Measurements from ENCODE around the gene ADAMTS2. TPM values are rescaled to one million over a fixed set of nuclear protein-coding genes. Genes with fewer than 3 reads are reported as not detected.

ADAMTS2 gene
- polyA plus RNA-seq, 3 donors = 0.74 to 2.3 TPM; not detected in 1

GRCh38 chr5:179374506-179375235, 29.4 kb upstream of the ADAMTS2 start:
- H3K27me3 ChIP-seq (ENCODE audit: control insufficient read depth in 2 of 2, insufficient read depth in 2 of 2, low read length in 2 of 2) = no peaks in the 10 kb centered on the region
- H4K20me1 ChIP-seq (ENCODE audit: insufficient read depth, low read length) = no peaks in the 10 kb centered on the region
- H3K4me3 ChIP-seq (replicated peaks in 1 of 3; ENCODE audit: low read depth in 2 of 3, low read length in 3 of 3) = no peak overlapping the region
- no peak for DNase-seq
- Mint-ChIP-seq H3K36me3 (no peaks in the 10 kb centered on the region), H3K27ac (peak overlapping the region in 1 of 7 donors; percentile 18), H3K4me3 (no peak overlapping the region), H3K4me1 (no peaks in the 10 kb centered on the region), H3K9me3 (peaks cover 0 to 5% (median 0%) of the 10 kb centered on the region in 7 donors), H3K27me3 (ENCODE audit: low read depth in 3 of 3) (peaks cover 0 to 11% (median 6%) of the 10 kb centered on the region in 3 donors)
- intact Hi-C loops (cut with micrococcal nuclease) = no loop called here
- H3K9ac ChIP-seq (ENCODE audit: insufficient read depth, low read length, poor library complexity, severe bottlenecking) = no peak overlapping the region
- TF ChIP-seq CTCF (IDR thresholded peaks at IDR 0.05) = no peak
- H3K4me1 ChIP-seq (ENCODE audit: control insufficient read depth in 1 of 2, insufficient read depth in 2 of 2, low read length in 2 of 2) = no peaks in the 10 kb centered on the region
- H3K9me3 ChIP-seq (replicated peaks in 1 of 2; ENCODE audit: control insufficient read depth in 1 of 2, insufficient read depth in 1 of 2, low read length in 2 of 2) = no peaks in the 10 kb centered on the region
- H2AFZ ChIP-seq (ENCODE audit: insufficient read depth, low read depth, low read length, poor library complexity, severe bottlenecking) = no peak overlapping the region
- H3K27ac ChIP-seq (ENCODE audit: low read depth in 1 of 2, low read length in 2 of 2) = no peak overlapping the region
- WGBS (ENCODE audit: insufficient coverage) = 93% methylated on average over 31 of the region's 31 CpGs
- no peaks in the 10 kb centered on the region for H3K79me2 ChIP-seq (ENCODE audit: insufficient read depth, low read length)
- no peak overlapping the region for H3K4me2 ChIP-seq (replicated peaks; ENCODE audit: extremely low read depth, low read length, poor library complexity, severe bottlenecking)
- no peaks in the 10 kb centered on the region for H3K36me3 ChIP-seq (replicated peaks in 1 of 2; ENCODE audit: control insufficient read depth in 1 of 2, insufficient read depth in 2 of 2, low read length in 2 of 2)

- intact Hi-C loops (cut with micrococcal nuclease) = no loop called here
- no peaks in the 10 kb centered on the region for H3K4me1 Mint-ChIP-seq
- DNase-seq = no peak
- Histone ChIP-seq H3K9ac (ENCODE audit: insufficient read depth, low read length, poor library complexity, severe bottlenecking) (no peak overlapping the region), H3K4me2 (replicated peaks; ENCODE audit: extremely low read depth, low read length, poor library complexity, severe bottlenecking) (no peak overlapping the region), H3K27me3 (ENCODE audit: control insufficient read depth in 2 of 2, insufficient read depth in 2 of 2, low read length in 2 of 2) (no peaks in the 10 kb centered on the region), H3K9me3 (replicated peaks in 1 of 2; ENCODE audit: control insufficient read depth in 1 of 2, insufficient read depth in 1 of 2, low read length in 2 of 2) (no peaks in the 10 kb centered on the region), H3K79me2 (ENCODE audit: insufficient read depth, low read length) (no peaks in the 10 kb centered on the region), H3K4me1 (ENCODE audit: control insufficient read depth in 1 of 2, insufficient read depth in 2 of 2, low read length in 2 of 2) (no peaks in the 10 kb centered on the region), H3K27ac (ENCODE audit: low read depth in 1 of 2, low read length in 2 of 2) (no peak overlapping the region), H4K20me1 (ENCODE audit: insufficient read depth, low read length) (no peaks in the 10 kb centered on the region), H3K4me3 (replicated peaks in 1 of 3; ENCODE audit: low read depth in 2 of 3, low read length in 3 of 3) (no peak overlapping the region), H3K36me3 (replicated peaks in 1 of 2; ENCODE audit: control insufficient read depth in 1 of 2, insufficient read depth in 2 of 2, low read length in 2 of 2) (no peaks in the 10 kb centered on the region), H2AFZ (ENCODE audit: insufficient read depth, low read depth, low read length, poor library complexity, severe bottlenecking) (no peak overlapping the region)
- no peaks in the 10 kb centered on the region for H3K36me3 Mint-ChIP-seq
- no peak overlapping the region for H3K27ac Mint-ChIP-seq
- peaks cover 0 to 5% (median 0%) of the 10 kb centered on the region in 7 donors for H3K9me3 Mint-ChIP-seq
- TF ChIP-seq CTCF (IDR thresholded peaks at IDR 0.05) = no peak
- H3K27me3 Mint-ChIP-seq (ENCODE audit: low read depth in 3 of 3) = peaks cover 2 to 11% (median 6%) of the 10 kb centered on the region in 3 donors
- WGBS (ENCODE audit: insufficient coverage) = 89% methylated on average over 20 of the region's 20 CpGs
- H3K4me3 Mint-ChIP-seq = no peak overlapping the region
Measured at GRCh38 chr5:179373961-179374505, 28.8 kb upstream of the ADAMTS2 start.
